Epithelial cell of proximal tubule (primary cell): ENCODE data around the gene TRIM47. TPM values are rescaled to one million over a fixed set of nuclear protein-coding genes. Genes with fewer than 3 reads are reported as not detected.

ENCODE experiments used
- DNase-seq: peaks from one replicate; pipeline ENCODE4 v3.0.0-alpha.2; 2011; ENCODE audit warnings: low read depth
- H3K4me3 ChIP-seq: 2 replicates; pipeline ENCODE4 v1.5.1; 2011; ENCODE audit warnings: low read depth, mild to moderate bottlenecking, low read length
- total RNA-seq: library from RNA; depleted of rRNA; stranded (reverse); fragments of >200 nt; gene quantifications from 2 replicates; pipeline ENCODE4 v1.2.3, GENCODE V29; 2015
- TF ChIP-seq, protein P1 (sequence below): conservative IDR thresholded peaks from 2 replicates; pipeline ENCODE4 v1.5.1; 2012; ENCODE audit warnings: low read depth, mild to moderate bottlenecking, low read length

TRIM47 gene
- total RNA-seq, 1 donor from 2014 or later, result 51.2 TPM

DNA sequence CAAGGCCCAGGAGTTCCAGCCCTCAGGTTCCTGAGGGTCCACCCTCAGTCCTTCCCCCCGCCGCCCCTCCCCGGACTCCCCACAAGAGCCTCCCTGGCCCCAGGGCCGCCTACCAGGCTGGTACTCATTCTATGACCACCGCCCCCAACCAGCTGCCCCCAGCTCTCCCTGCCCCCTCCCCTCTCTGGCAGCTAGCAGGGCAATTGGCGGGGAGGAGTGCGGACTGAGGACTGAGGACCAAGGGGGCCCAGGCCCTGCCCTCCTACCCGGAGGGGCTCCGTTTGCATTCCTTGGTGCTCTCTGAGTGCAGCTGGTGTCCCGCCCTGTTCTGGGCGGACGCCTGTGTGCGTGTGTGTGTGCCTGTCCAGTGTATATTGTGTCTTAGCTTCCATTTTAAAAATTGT, 53.2 kb downstream of the TRIM47 start:
- H3K4me3 ChIP-seq, result no peak overlapping the region
- DNase-seq, result no peak
- TF ChIP-seq, protein P1, sequence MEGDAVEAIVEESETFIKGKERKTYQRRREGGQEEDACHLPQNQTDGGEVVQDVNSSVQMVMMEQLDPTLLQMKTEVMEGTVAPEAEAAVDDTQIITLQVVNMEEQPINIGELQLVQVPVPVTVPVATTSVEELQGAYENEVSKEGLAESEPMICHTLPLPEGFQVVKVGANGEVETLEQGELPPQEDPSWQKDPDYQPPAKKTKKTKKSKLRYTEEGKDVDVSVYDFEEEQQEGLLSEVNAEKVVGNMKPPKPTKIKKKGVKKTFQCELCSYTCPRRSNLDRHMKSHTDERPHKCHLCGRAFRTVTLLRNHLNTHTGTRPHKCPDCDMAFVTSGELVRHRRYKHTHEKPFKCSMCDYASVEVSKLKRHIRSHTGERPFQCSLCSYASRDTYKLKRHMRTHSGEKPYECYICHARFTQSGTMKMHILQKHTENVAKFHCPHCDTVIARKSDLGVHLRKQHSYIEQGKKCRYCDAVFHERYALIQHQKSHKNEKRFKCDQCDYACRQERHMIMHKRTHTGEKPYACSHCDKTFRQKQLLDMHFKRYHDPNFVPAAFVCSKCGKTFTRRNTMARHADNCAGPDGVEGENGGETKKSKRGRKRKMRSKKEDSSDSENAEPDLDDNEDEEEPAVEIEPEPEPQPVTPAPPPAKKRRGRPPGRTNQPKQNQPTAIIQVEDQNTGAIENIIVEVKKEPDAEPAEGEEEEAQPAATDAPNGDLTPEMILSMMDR, result no peak

GRCh38 chr17:75824666-75825065, 53.7 kb downstream of the TRIM47 start:
- DNase-seq, result no peak
- TF ChIP-seq, protein P1, result no peak

More at GRCh38 chr17:75824666-75825065, 53.7 kb downstream of the TRIM47 start:
- H3K4me3 ChIP-seq, result no peak overlapping the region

Other genes starting within 250 kb of the TRIM47 start
- 0.63 and 0.94 TPM in 2 replicates for gene SMIM5, start 245.1 kb downstream of the TRIM47 start, total RNA-seq
- gene RECQL5, start 211.4 kb downstream of the TRIM47 start, total RNA-seq, result 20.0 and 25.7 TPM in 2 replicates
- gene SAP30BP, start 211.2 kb downstream of the TRIM47 start, total RNA-seq, result 95.8 and 107 TPM in 2 replicates
- gene ITGB4, start 157.1 kb downstream of the TRIM47 start, total RNA-seq, result 22.6 and 33.3 TPM in 2 replicates
- gene GALK1, start 113.4 kb downstream of the TRIM47 start, total RNA-seq, result 44.3 and 48.2 TPM in 2 replicates
- gene UNK, start 93.8 kb downstream of the TRIM47 start, total RNA-seq, result 19.4 and 20.3 TPM in 2 replicates
- 9.2 and 17.8 TPM in 2 replicates for gene UNC13D, start 34.2 kb downstream of the TRIM47 start, total RNA-seq
- 65.5 and 69.2 TPM in 2 replicates for gene WBP2, start 23.2 kb downstream of the TRIM47 start, total RNA-seq
- gene TRIM65, start 18.4 kb upstream of the TRIM47 start, total RNA-seq, result 24.7 and 28.6 TPM in 2 replicates
- gene MRPL38, start 26.3 kb upstream of the TRIM47 start, total RNA-seq, result 38.3 and 47.9 TPM in 2 replicates
- 5.5 and 9.0 TPM in 2 replicates for gene FBF1, start 62.5 kb upstream of the TRIM47 start, total RNA-seq
- gene ACOX1, start 100.6 kb upstream of the TRIM47 start, total RNA-seq, result 22.2 and 35.1 TPM in 2 replicates
- gene TEN1, start 100.7 kb upstream of the TRIM47 start, total RNA-seq, result 25.3 and 41.6 TPM in 2 replicates
- gene CDK3, start 122.3 kb upstream of the TRIM47 start, total RNA-seq, result 0.17 and 1.7 TPM in 2 replicates
- 22.2 and 24.8 TPM in 2 replicates for gene EVPL, start 148.7 kb upstream of the TRIM47 start, total RNA-seq
- 15.3 and 32.6 TPM in 2 replicates for gene SRP68, start 193.9 kb upstream of the TRIM47 start, total RNA-seq
- gene GALR2, start 196.2 kb upstream of the TRIM47 start, total RNA-seq, result 0.07 and 0.17 TPM in 2 replicates
- gene ZACN, start 200.6 kb upstream of the TRIM47 start, total RNA-seq, result not detected in 2 replicates
- 39.6 and 66.6 TPM in 2 replicates for gene EXOC7, start 225.2 kb upstream of the TRIM47 start, total RNA-seq